H9 (cell line): ENCODE measurements around the gene PLEK. TPM values are rescaled to one million over a fixed set of nuclear protein-coding genes. Genes with fewer than 3 reads are reported as not detected.

Experiments
- DNase-seq: peaks from one replicate; pipeline ENCODE4 v3.0.0-alpha.2; 2017
- H2AFZ ChIP-seq: one replicate; pipeline ENCODE4 v1.6.1; 2013; ENCODE audit warnings: mild to moderate bottlenecking, low read length, control low read depth, moderate library complexity
- H2AK5ac ChIP-seq: 2 replicates; pipeline ENCODE4 v1.6.1; 2013; ENCODE audit warnings: low read length, control low read depth, mixed read lengths; ENCODE audit not compliant: insufficient read length
- H2BK120ac ChIP-seq: one replicate; pipeline ENCODE4 v1.6.1; 2013; ENCODE audit warnings: low read depth, mild to moderate bottlenecking, low read length, control low read depth, inconsistent platforms; ENCODE audit not compliant: poor library complexity, severe bottlenecking
- H2BK12ac ChIP-seq: 2 replicates; pipeline ENCODE4 v1.6.1; 2013; ENCODE audit warnings: low read length, control low read depth, mixed read lengths, low read depth; ENCODE audit not compliant: insufficient read length
- H2BK15ac ChIP-seq: 2 replicates; pipeline ENCODE4 v1.6.1; 2013; ENCODE audit warnings: low read depth, low read length, control low read depth
- H2BK20ac ChIP-seq: one replicate; pipeline ENCODE4 v1.6.1; 2013; ENCODE audit warnings: low read depth, mild to moderate bottlenecking, low read length, control low read depth, inconsistent platforms; ENCODE audit not compliant: poor library complexity, severe bottlenecking
- H2BK5ac ChIP-seq: 2 replicates; pipeline ENCODE4 v1.6.1; 2013; ENCODE audit warnings: low read length, control low read depth, mixed read lengths; ENCODE audit not compliant: insufficient read length
- H3K14ac ChIP-seq: 2 replicates; pipeline ENCODE4 v1.6.1; 2013; ENCODE audit warnings: low read length, control low read depth; ENCODE audit not compliant: insufficient read depth
- H3K18ac ChIP-seq: 2 replicates; pipeline ENCODE4 v1.6.1; 2013; ENCODE audit warnings: low read depth, mild to moderate bottlenecking, mixed read lengths, low read length, control low read depth; ENCODE audit not compliant: insufficient read length
- H3K23ac ChIP-seq: 2 replicates; pipeline ENCODE4 v1.6.1; 2013; ENCODE audit warnings: low read length, control low read depth, mixed read lengths, low read depth; ENCODE audit not compliant: insufficient read length
- H3K23me2 ChIP-seq: 2 replicates; pipeline ENCODE4 v1.6.1; 2013; ENCODE audit warnings: low read depth, mild to moderate bottlenecking, mixed read lengths, low read length, control low read depth; ENCODE audit not compliant: insufficient read length, poor library complexity, severe bottlenecking
- H3K27ac ChIP-seq: 2 replicates; pipeline ENCODE4 v1.5.1; 2013; ENCODE audit warnings: low read length, control low read depth, mixed read lengths, low read depth; ENCODE audit not compliant: insufficient read length
- H3K27me3 ChIP-seq: 2 replicates; pipeline ENCODE4 v1.6.1; 2013; ENCODE audit warnings: low read length, control low read depth, inconsistent platforms; ENCODE audit not compliant: insufficient read depth
- H3K4ac ChIP-seq: 2 replicates; pipeline ENCODE4 v1.6.1; 2013; ENCODE audit warnings: low read depth, mild to moderate bottlenecking, control low read depth, inconsistent platforms, low read length, moderate library complexity
- H3K4me1 ChIP-seq: 2 replicates; pipeline ENCODE4 v1.6.1; 2013; ENCODE audit warnings: low read length, control low read depth, inconsistent platforms; ENCODE audit not compliant: insufficient read depth
- H3K4me2 ChIP-seq: 2 replicates; pipeline ENCODE4 v1.6.1; 2013; ENCODE audit warnings: low read length, control low read depth, mixed read lengths; ENCODE audit not compliant: insufficient read length, insufficient read depth
- H3K56ac ChIP-seq: 2 replicates; pipeline ENCODE4 v1.6.1; 2013; ENCODE audit warnings: low read depth, mild to moderate bottlenecking, mixed read lengths, low read length, control low read depth; ENCODE audit not compliant: insufficient read length
- H3K79me1 ChIP-seq: 2 replicates; pipeline ENCODE4 v1.6.1; 2013; ENCODE audit warnings: low read depth, mild to moderate bottlenecking, moderate library complexity, low read length, control low read depth, inconsistent platforms; ENCODE audit not compliant: insufficient read depth, poor library complexity, severe bottlenecking
- H3K79me2 ChIP-seq: 2 replicates; pipeline ENCODE4 v1.6.1; 2013; ENCODE audit warnings: low read length, control low read depth, inconsistent platforms; ENCODE audit not compliant: insufficient read depth
- H3K9ac ChIP-seq: 2 replicates; pipeline ENCODE4 v1.6.1; 2013; ENCODE audit warnings: low read length, control low read depth, mixed read lengths; ENCODE audit not compliant: insufficient read length; ENCODE audit errors: extremely low read depth
- H3K9me3 ChIP-seq: one replicate; pipeline ENCODE4 v1.6.1; 2013; ENCODE audit warnings: low read depth, low read length, inconsistent platforms; ENCODE audit not compliant: control insufficient read depth
- H3T11ph ChIP-seq: one replicate; pipeline ENCODE4 v1.6.1; 2013; ENCODE audit warnings: mild to moderate bottlenecking, low read length, control low read depth, inconsistent platforms
- H4K20me1 ChIP-seq: one replicate; pipeline ENCODE4 v1.6.1; 2013; ENCODE audit not compliant: control insufficient read depth, insufficient read length, insufficient read depth
- H4K5ac ChIP-seq: 2 replicates; pipeline ENCODE4 v1.6.1; 2013; ENCODE audit warnings: low read depth, mild to moderate bottlenecking, mixed read lengths, low read length, control low read depth; ENCODE audit not compliant: insufficient read length
- H4K8ac ChIP-seq: replicated peaks from 2 replicates; pipeline ENCODE4 v1.6.1; 2013; ENCODE audit warnings: low read length, control low read depth, mixed read lengths, low read depth; ENCODE audit not compliant: insufficient read length
- H4K91ac ChIP-seq: 2 replicates; pipeline ENCODE4 v1.6.1; 2013; ENCODE audit warnings: low read depth, mild to moderate bottlenecking, moderate library complexity, mixed read lengths, low read length, control low read depth; ENCODE audit not compliant: insufficient read length
- H3K27ac Mint-ChIP-seq, 3 experiments: 2 replicates in 2 of 3; 3 replicates in 1 of 3; pipeline ENCODE4 v1.8.0; 2020 to 2021; ENCODE audit warnings: mixed read lengths in 3 of 3, mild to moderate bottlenecking in 1 of 3, moderate library complexity in 1 of 3
- H3K27me3 Mint-ChIP-seq: 2 replicates; pipeline ENCODE4 v1.8.0; 2021; ENCODE audit warnings: low read depth, mild to moderate bottlenecking, moderate library complexity, mixed read lengths
- H3K36me3 Mint-ChIP-seq, 3 experiments: 2 replicates in 2 of 3; 3 replicates in 1 of 3; pipeline ENCODE4 v1.8.0; 2020 to 2021; ENCODE audit warnings: low read depth in 3 of 3, mixed read lengths in 3 of 3; ENCODE audit not compliant: insufficient read depth in 1 of 3
- H3K4me1 Mint-ChIP-seq, 2 experiments: 2 replicates each; pipeline ENCODE4 v1.8.0; 2020; ENCODE audit warnings: mixed read lengths in 2 of 2
- H3K4me3 Mint-ChIP-seq, 2 experiments: 2 replicates in 1 of 2; 3 replicates in 1 of 2; pipeline ENCODE4 v1.8.0; 2020 to 2021; ENCODE audit warnings: mild to moderate bottlenecking in 2 of 2, mixed read lengths in 2 of 2, moderate library complexity in 1 of 2
- H3K9me3 Mint-ChIP-seq, 2 experiments: 2 replicates in 1 of 2; 3 replicates in 1 of 2; pipeline ENCODE4 v1.8.0; 2020; ENCODE audit warnings: mild to moderate bottlenecking in 2 of 2, mixed read lengths in 2 of 2, moderate library complexity in 1 of 2
- WGBS: extraction: QIAGEN DNeasy Blood & Tissue Kit; methylation state at CpG from one replicate; pipeline ENCODE4 v1.1.7; 2013; ENCODE audit warnings: missing lambda C conversion rate, low lambda C conversion rate, mixed read lengths; ENCODE audit not compliant: insufficient read length; ENCODE audit errors: extremely low coverage; 5-methylcytosine and 5-hydroxymethylcytosine counted together
- total RNA-seq: library from RNA; stranded (reverse); gene quantifications from 2 replicates; pipeline ENCODE4 v1.2.1, GENCODE V29; 2021
- TF ChIP-seq, protein P1 (sequence below): fragments of 200-600 bp; sonication (generic); conservative IDR thresholded peaks from 3 replicates; pipeline ENCODE4 v1.8.0; 2021; ENCODE audit warnings: antibody characterized with exemption, mild to moderate bottlenecking

The PLEK gene
- total RNA-seq, 1 experiment from 2014 or later: not detected

DNA sequence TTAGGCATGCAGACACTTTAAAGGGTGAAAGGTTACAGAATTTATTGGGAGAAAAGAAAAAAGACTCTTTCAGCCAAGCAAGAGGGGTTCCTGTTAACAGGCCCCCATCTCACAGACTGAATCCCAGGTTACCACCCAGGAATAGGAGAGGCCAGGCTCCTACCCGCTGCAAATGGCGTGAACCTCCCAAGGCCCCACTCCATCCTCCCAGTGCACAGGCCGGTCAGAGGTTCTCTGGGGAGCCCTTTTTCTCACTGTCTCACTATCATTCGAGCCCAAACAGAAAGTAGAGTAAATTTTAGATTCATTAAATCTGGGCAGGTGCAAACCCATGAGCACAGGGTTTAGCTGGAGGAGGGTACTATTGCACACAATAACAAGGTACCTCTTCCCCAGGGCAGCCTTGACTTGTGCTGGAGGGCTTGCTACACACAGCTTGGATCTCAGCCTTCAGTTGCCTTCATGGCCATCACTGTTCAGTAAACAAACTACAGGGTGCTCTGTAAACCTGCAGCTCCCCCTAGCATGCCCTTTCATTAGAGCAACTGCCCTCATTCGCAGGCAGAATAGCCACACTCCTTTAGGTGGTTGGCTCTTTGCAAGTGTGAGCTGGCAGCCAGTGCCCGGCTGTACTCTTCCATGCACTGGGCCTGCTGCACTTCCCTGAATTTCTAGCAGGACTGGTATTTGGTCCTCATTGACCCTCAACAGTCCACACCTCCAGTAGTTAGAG lies 7.3 kb upstream of the PLEK start:
- no peaks in the 10 kb centered on the region for H3K9me3 ChIP-seq
- H2BK120ac ChIP-seq: no peak overlapping the region
- no peak overlapping the region for H2BK20ac ChIP-seq
- no peak overlapping the region for H3K56ac ChIP-seq
- no peak overlapping the region for H3K23ac ChIP-seq
- no peak overlapping the region for H2BK12ac ChIP-seq
- no peak overlapping the region for H2AFZ ChIP-seq
- no peak overlapping the region for H4K91ac ChIP-seq
- H4K20me1 ChIP-seq: no peaks in the 10 kb centered on the region
- H3K9me3 Mint-ChIP-seq: peaks cover 0 to 3% of the 10 kb centered on the region in 2 experiments; a peak in 2 of 5 replicates
- no peak overlapping the region for H4K8ac ChIP-seq
- no peaks in the 10 kb centered on the region for H3K79me1 ChIP-seq
- H3K4me1 Mint-ChIP-seq: peaks cover 4 to 10% of the 10 kb centered on the region in 2 experiments; a peak in 2 of 4 replicates
- DNase-seq: peak; percentile 81
- no peak overlapping the region for H3K4me3 Mint-ChIP-seq
- H3K79me2 ChIP-seq: no peaks in the 10 kb centered on the region
- TF ChIP-seq, protein P1, sequence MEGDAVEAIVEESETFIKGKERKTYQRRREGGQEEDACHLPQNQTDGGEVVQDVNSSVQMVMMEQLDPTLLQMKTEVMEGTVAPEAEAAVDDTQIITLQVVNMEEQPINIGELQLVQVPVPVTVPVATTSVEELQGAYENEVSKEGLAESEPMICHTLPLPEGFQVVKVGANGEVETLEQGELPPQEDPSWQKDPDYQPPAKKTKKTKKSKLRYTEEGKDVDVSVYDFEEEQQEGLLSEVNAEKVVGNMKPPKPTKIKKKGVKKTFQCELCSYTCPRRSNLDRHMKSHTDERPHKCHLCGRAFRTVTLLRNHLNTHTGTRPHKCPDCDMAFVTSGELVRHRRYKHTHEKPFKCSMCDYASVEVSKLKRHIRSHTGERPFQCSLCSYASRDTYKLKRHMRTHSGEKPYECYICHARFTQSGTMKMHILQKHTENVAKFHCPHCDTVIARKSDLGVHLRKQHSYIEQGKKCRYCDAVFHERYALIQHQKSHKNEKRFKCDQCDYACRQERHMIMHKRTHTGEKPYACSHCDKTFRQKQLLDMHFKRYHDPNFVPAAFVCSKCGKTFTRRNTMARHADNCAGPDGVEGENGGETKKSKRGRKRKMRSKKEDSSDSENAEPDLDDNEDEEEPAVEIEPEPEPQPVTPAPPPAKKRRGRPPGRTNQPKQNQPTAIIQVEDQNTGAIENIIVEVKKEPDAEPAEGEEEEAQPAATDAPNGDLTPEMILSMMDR: peak; percentile 65
- no peak overlapping the region for H3K4ac ChIP-seq
- no peak overlapping the region for H3K27ac ChIP-seq
- H2AK5ac ChIP-seq: no peak overlapping the region
- H4K5ac ChIP-seq: no peak overlapping the region
- H3K27me3 ChIP-seq: no peaks in the 10 kb centered on the region
- H3K4me2 ChIP-seq: no peak overlapping the region
- H3K4me1 ChIP-seq: no peaks in the 10 kb centered on the region
- H3T11ph ChIP-seq: no peak overlapping the region
- H2BK5ac ChIP-seq: no peak overlapping the region
- WGBS: no CpG with 5 or more reads among the region's 6 CpGs
- peaks cover 10% of the 10 kb centered on the region for H3K27me3 Mint-ChIP-seq
- H2BK15ac ChIP-seq: no peak overlapping the region
- no peak overlapping the region for H3K18ac ChIP-seq
- H3K23me2 ChIP-seq: no peaks in the 10 kb centered on the region
- H3K27ac Mint-ChIP-seq: no peak overlapping the region
- H3K36me3 Mint-ChIP-seq: peaks cover 0 to 2% (median 0%) of the 10 kb centered on the region in 3 experiments; a peak in 1 of 7 replicates
- H3K14ac ChIP-seq: no peak overlapping the region
- no peak overlapping the region for H3K9ac ChIP-seq
